Measurements from ENCODE around the gene GALNT2.
A peak's percentile ranks its signal among the peaks of the same experiment; 100 is the strongest.

GALNT2 gene

DNA sequence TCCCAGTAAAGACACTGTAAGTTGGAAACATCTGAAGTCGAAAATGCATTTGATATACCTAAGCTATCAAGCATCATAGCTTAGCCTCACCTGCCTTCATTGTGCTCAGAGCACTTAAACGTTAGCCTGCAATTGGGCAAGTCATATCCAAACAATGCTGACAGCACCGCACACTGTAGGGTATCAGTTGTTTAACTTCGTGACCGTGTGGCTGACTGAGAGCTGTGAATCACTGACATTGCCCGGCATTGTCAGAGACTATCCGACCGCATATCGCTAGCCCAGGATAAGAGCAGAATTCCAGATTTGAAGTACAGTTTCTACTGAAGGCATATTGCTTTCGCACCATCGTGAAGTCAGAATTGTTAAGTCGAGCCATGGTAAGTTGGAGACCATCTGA is 41.5 kb downstream of the GALNT2 start:
- Histone ChIP-seq H3K27ac (replicated peaks) (no peak overlapping the region), H3K4me3 (replicated peaks; ENCODE audit: insufficient read depth, low read length) (no peak overlapping the region), H3K27me3 (ENCODE audit: insufficient read depth, poor library complexity, severe bottlenecking) (no peaks in the 10 kb centered on the region)
- TF ChIP-seq, protein P1, sequence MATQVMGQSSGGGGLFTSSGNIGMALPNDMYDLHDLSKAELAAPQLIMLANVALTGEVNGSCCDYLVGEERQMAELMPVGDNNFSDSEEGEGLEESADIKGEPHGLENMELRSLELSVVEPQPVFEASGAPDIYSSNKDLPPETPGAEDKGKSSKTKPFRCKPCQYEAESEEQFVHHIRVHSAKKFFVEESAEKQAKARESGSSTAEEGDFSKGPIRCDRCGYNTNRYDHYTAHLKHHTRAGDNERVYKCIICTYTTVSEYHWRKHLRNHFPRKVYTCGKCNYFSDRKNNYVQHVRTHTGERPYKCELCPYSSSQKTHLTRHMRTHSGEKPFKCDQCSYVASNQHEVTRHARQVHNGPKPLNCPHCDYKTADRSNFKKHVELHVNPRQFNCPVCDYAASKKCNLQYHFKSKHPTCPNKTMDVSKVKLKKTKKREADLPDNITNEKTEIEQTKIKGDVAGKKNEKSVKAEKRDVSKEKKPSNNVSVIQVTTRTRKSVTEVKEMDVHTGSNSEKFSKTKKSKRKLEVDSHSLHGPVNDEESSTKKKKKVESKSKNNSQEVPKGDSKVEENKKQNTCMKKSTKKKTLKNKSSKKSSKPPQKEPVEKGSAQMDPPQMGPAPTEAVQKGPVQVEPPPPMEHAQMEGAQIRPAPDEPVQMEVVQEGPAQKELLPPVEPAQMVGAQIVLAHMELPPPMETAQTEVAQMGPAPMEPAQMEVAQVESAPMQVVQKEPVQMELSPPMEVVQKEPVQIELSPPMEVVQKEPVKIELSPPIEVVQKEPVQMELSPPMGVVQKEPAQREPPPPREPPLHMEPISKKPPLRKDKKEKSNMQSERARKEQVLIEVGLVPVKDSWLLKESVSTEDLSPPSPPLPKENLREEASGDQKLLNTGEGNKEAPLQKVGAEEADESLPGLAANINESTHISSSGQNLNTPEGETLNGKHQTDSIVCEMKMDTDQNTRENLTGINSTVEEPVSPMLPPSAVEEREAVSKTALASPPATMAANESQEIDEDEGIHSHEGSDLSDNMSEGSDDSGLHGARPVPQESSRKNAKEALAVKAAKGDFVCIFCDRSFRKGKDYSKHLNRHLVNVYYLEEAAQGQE (IDR thresholded peaks at IDR 0.05; ENCODE audit: insufficient replicate concordance, low read depth): no peak
- TF ChIP-seq POLR2AphosphoS5 (IDR thresholded peaks at IDR 0.05; ENCODE audit: low read depth) (no peak), SPI1 (IDR thresholded peaks at IDR 0.05; ENCODE audit: borderline replicate concordance, low read depth) (no peak), GABPA (IDR thresholded peaks at IDR 0.05; ENCODE audit: low read depth) (no peak)
- TF ChIP-seq, protein P2, sequence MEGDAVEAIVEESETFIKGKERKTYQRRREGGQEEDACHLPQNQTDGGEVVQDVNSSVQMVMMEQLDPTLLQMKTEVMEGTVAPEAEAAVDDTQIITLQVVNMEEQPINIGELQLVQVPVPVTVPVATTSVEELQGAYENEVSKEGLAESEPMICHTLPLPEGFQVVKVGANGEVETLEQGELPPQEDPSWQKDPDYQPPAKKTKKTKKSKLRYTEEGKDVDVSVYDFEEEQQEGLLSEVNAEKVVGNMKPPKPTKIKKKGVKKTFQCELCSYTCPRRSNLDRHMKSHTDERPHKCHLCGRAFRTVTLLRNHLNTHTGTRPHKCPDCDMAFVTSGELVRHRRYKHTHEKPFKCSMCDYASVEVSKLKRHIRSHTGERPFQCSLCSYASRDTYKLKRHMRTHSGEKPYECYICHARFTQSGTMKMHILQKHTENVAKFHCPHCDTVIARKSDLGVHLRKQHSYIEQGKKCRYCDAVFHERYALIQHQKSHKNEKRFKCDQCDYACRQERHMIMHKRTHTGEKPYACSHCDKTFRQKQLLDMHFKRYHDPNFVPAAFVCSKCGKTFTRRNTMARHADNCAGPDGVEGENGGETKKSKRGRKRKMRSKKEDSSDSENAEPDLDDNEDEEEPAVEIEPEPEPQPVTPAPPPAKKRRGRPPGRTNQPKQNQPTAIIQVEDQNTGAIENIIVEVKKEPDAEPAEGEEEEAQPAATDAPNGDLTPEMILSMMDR (IDR thresholded peaks at IDR 0.05; ENCODE audit: insufficient read depth, low read length): no peak
- no peak for DNase-seq (ENCODE audit: low read depth in 1 of 2, low spot score in 1 of 2)

DNA sequence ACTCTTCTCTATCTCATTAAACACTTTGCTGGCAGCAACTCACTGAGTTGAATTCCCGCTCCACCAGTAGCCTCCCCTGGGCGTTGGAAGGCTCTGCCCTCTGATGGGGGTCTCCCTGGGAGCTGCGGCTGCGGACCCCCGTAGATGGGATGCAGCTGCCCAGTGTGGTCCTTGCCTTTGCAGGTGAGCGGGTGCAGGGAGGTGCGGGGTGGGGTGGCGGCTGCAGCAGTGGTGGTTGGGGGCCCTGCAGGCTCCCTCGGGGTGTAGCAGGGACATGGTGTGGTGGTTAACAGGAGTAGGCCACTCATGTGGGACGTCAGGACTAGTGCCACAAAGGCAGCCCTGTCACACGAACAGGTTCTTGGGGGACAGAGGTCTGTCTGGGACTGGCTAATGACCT is 42.0 kb downstream of the GALNT2 start:
- TF ChIP-seq SPI1 (IDR thresholded peaks at IDR 0.05; ENCODE audit: borderline replicate concordance, low read depth) (no peak), POLR2AphosphoS5 (IDR thresholded peaks at IDR 0.05; ENCODE audit: low read depth) (no peak), GABPA (IDR thresholded peaks at IDR 0.05; ENCODE audit: low read depth) (no peak)
- TF ChIP-seq, protein P2 (IDR thresholded peaks at IDR 0.05; ENCODE audit: insufficient read depth, low read length): no peak
- TF ChIP-seq, protein P1 (IDR thresholded peaks at IDR 0.05; ENCODE audit: insufficient replicate concordance, low read depth): no peak
- no peak overlapping the region for H3K4me3 ChIP-seq (replicated peaks; ENCODE audit: insufficient read depth, low read length)

DNA sequence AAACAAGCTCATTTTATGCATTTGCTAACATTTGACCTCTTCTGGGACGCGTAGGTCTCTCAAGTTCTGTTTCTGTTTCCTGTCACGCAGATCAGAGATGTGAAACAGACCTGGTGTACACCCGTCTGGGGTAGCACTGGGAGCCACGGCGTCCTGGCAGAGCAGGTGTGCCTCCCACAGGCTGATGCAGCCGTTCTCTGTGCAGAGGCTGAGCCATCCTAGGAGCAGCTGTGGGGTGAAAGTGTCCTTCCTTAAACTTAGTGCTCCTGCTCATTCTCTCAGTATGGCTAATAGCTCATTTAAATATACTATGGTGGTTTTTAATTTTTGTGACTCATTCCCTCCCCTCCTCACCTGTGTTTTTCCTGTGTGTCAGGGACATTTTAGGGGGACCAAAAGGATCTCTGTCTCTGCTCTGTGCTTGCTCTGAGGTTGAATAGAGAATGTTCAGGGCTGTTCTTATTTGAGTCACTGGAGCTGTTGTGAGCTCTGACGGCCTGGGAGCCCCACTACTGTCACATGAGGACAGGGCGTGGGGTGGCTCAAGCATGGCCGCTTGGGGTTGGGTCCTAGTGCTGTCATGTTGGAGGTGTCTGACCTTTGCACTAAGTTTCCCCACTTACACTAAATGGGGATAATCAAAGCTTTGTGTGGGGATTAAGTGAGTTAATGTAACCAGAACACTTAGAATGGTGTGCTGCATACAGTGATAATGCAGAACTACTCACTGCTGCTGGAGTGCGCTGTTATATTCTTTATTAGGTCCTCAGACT is 43.0 kb downstream of the GALNT2 start:
- Histone ChIP-seq H3K27ac (replicated peaks) (no peak overlapping the region), H3K27me3 (ENCODE audit: insufficient read depth, poor library complexity, severe bottlenecking) (no peaks in the 10 kb centered on the region), H3K4me3 (replicated peaks; ENCODE audit: insufficient read depth, low read length) (no peak overlapping the region)
- TF ChIP-seq, protein P1 (IDR thresholded peaks at IDR 0.05; ENCODE audit: insufficient replicate concordance, low read depth): no peak
- TF ChIP-seq GABPA (IDR thresholded peaks at IDR 0.05; ENCODE audit: low read depth) (peak; percentile 23; the same call in 1 of the 2 replicates), POLR2AphosphoS5 (IDR thresholded peaks at IDR 0.05; ENCODE audit: low read depth) (peak; percentile 79), SPI1 (IDR thresholded peaks at IDR 0.05; ENCODE audit: borderline replicate concordance, low read depth) (no peak)
- TF ChIP-seq, protein P2 (IDR thresholded peaks at IDR 0.05; ENCODE audit: insufficient read depth, low read length): no peak
- DNase-seq (ENCODE audit: low read depth in 1 of 2, low spot score in 1 of 2): peak; percentile 26 to 71

More for the DNA sequence above, 42.0 kb downstream of the GALNT2 start:
- no peaks in the 10 kb centered on the region for H3K27me3 ChIP-seq (ENCODE audit: insufficient read depth, poor library complexity, severe bottlenecking)
- no peak for DNase-seq (ENCODE audit: low read depth in 1 of 2, low spot score in 1 of 2)
- H3K27ac ChIP-seq (replicated peaks): 0 out of 2 replicates have a peak overlapping the region, but pooled peaks have one; percentile 10
